ENCODE data around the gene DCST2. TPM values are rescaled to one million over a fixed set of nuclear protein-coding genes. Genes with fewer than 3 reads are reported as not detected.

Gene DCST2
- polyA plus RNA-seq, 1 donor from 2014 or later, result 1.8 TPM

DNA sequence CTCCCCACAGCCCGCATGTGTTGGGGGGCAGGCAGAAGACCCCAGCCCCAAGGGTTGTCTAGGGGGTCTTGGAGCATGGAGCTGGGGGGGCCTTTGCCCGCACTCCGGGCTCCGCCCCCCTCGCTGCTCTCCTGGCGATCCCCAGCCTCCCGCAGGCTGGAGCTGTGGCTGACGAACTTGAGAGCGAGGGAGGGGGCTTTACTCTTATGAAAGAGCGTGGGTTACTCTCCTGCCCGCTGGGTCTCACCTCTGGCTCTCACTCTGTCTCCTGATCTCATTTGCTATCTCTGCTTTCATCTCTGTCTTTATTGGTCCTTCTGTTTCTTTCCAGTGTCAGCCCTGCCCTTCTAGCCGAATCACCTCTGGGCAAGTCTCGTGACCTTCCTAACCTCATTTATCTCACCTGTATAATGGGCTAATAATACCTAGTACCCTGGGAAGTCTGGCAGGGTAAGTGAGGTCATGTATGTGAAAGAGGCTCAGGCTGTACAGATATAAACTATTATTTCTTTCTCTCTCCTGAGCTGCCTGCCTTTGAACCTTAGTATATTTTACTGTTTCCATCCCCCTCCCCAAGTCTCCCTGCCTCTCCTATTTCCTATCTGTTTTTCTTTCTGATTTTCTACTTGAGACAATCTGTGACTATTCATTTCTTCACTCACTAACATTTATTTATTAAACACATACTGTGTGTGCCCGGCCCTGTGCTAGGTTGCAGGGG is 30.7 kb upstream of the DCST2 start:
- no peaks in the 10 kb centered on the region for H3K27me3 ChIP-seq (ENCODE audit: insufficient read depth, low read depth, low read length)
- no peaks in the 10 kb centered on the region for H3K9me2 ChIP-seq (ENCODE audit: insufficient read depth, low read length)
- peaks cover 8% of the 10 kb centered on the region for H3K79me2 ChIP-seq (replicated peaks; ENCODE audit: insufficient read depth, low read length)
- no peaks in the 10 kb centered on the region for H3K9me3 ChIP-seq (ENCODE audit: low read length)
- H3K4me2 ChIP-seq (ENCODE audit: low read length), result no peak overlapping the region
- peak overlapping the region; percentile 72 for H3K4me3 ChIP-seq (ENCODE audit: low read length)
- no peaks in the 10 kb centered on the region for H3K36me3 ChIP-seq (ENCODE audit: insufficient read depth, low read length)
- TF ChIP-seq EP300 (conservative IDR thresholded peaks at IDR 0.05; ENCODE audit: poor library complexity, severe bottlenecking) (no peak), RAD21 (conservative IDR thresholded peaks at IDR 0.05) (no peak), SMC3 (conservative IDR thresholded peaks at IDR 0.05; ENCODE audit: poor library complexity) (no peak), TAF1 (IDR thresholded peaks at IDR 0.05; ENCODE audit: low read depth) (no peak), EZH2 (IDR thresholded peaks at IDR 0.05; ENCODE audit: borderline replicate concordance, insufficient read depth, low read length, poor library complexity, severe bottlenecking) (no peak)
- no peak overlapping the region for H3K27ac ChIP-seq (ENCODE audit: low read length)
- H3F3A ChIP-seq (ENCODE audit: insufficient read depth, low read length, poor library complexity, severe bottlenecking), result no peaks in the 10 kb centered on the region
- no peaks in the 10 kb centered on the region for H4K20me1 ChIP-seq (ENCODE audit: insufficient read depth)
- peak overlapping the region; percentile 60 for H3K9ac ChIP-seq (ENCODE audit: low read length)
- H2AFZ ChIP-seq (ENCODE audit: low read depth, low read length), result no peak overlapping the region

DNA sequence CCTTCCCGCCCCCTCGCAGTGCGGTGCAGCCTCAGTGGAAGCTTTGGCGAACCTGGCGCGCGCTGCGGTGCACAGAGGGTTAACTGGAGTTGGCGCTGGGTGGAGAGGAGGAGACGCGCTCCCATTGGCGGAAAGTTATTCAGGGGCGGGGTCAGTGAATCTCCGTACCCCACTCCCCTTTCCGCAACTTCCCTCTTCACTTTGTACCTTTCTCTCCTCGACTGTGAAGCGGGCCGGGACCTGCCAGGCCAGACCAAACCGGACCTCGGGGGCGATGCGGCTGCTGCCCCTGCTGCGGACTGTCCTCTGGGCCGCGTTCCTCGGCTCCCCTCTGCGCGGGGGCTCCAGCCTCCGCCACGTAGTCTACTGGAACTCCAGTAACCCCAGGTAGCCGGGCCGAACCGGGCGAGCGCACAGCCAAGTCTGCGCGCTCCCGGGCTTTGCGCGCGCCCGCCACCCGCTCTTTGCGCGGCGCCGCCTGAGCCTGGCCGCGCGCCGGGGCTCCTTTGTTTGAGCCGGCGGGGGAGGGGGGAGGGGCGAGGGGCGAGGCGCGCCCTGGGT is 30.0 kb upstream of the DCST2 start, which contains the start of gene EFNA4:
TSS of gene EFNA4 (plus strand) at position 191 of the 561 bp plus-strand sequence. CDS start at position 275, 84 bp downstream.
- H3K27ac ChIP-seq (ENCODE audit: low read length), result no peak within 1 kb of the TSS
- no peaks in the 10 kb centered on the region for H3K9me3 ChIP-seq (ENCODE audit: low read length)
- peak within 1 kb of the TSS; percentile 72 for H3K4me3 ChIP-seq (ENCODE audit: low read length)
- no peak within 1 kb of the TSS for H2AFZ ChIP-seq (ENCODE audit: low read depth, low read length)
- TF ChIP-seq EP300 (conservative IDR thresholded peaks at IDR 0.05; ENCODE audit: poor library complexity, severe bottlenecking) (no peak), MXI1 (conservative IDR thresholded peaks at IDR 0.05; ENCODE audit: poor library complexity, severe bottlenecking) (no peak), REST (IDR thresholded peaks at IDR 0.05; ENCODE audit: borderline replicate concordance) (no peak), SMC3 (conservative IDR thresholded peaks at IDR 0.05; ENCODE audit: poor library complexity) (no peak), TAF1 (IDR thresholded peaks at IDR 0.05; ENCODE audit: low read depth) (no peak), EZH2 (IDR thresholded peaks at IDR 0.05; ENCODE audit: borderline replicate concordance, insufficient read depth, low read length, poor library complexity, severe bottlenecking) (no peak), RAD21 (conservative IDR thresholded peaks at IDR 0.05) (no peak), POLR2AphosphoS5 (IDR thresholded peaks at IDR 0.05) (no peak)
- TF ChIP-seq, protein P1, sequence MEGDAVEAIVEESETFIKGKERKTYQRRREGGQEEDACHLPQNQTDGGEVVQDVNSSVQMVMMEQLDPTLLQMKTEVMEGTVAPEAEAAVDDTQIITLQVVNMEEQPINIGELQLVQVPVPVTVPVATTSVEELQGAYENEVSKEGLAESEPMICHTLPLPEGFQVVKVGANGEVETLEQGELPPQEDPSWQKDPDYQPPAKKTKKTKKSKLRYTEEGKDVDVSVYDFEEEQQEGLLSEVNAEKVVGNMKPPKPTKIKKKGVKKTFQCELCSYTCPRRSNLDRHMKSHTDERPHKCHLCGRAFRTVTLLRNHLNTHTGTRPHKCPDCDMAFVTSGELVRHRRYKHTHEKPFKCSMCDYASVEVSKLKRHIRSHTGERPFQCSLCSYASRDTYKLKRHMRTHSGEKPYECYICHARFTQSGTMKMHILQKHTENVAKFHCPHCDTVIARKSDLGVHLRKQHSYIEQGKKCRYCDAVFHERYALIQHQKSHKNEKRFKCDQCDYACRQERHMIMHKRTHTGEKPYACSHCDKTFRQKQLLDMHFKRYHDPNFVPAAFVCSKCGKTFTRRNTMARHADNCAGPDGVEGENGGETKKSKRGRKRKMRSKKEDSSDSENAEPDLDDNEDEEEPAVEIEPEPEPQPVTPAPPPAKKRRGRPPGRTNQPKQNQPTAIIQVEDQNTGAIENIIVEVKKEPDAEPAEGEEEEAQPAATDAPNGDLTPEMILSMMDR (IDR thresholded peaks at IDR 0.05; ENCODE audit: poor library complexity, severe bottlenecking), result no peak
- peaks cover 8% of the 10 kb centered on the region for H3K79me2 ChIP-seq (replicated peaks; ENCODE audit: insufficient read depth, low read length)
- H3K36me3 ChIP-seq (ENCODE audit: insufficient read depth, low read length), result no peaks in the 10 kb centered on the region
- H3K9me2 ChIP-seq (ENCODE audit: insufficient read depth, low read length), result no peaks in the 10 kb centered on the region
- H4K20me1 ChIP-seq (ENCODE audit: insufficient read depth), result no peaks in the 10 kb centered on the region
- H3F3A ChIP-seq (ENCODE audit: insufficient read depth, low read length, poor library complexity, severe bottlenecking), result no peaks in the 10 kb centered on the region
- peak within 1 kb of the TSS; percentile 60 for H3K9ac ChIP-seq (ENCODE audit: low read length)
- peak within 1 kb of the TSS; percentile 84 for H3K4me2 ChIP-seq (ENCODE audit: low read length)
- no peaks in the 10 kb centered on the region for H3K27me3 ChIP-seq (ENCODE audit: insufficient read depth, low read depth, low read length)

All from neural cell (in vitro differentiated cells).